GM04504 (cell line): ENCODE measurements around the gene DPP9.

Experiments
- DNase-seq: peaks from one replicate; pipeline ENCODE4 v3.0.0-alpha.2; 2012; ENCODE audit warnings: low read depth

DPP9 gene

DNA sequence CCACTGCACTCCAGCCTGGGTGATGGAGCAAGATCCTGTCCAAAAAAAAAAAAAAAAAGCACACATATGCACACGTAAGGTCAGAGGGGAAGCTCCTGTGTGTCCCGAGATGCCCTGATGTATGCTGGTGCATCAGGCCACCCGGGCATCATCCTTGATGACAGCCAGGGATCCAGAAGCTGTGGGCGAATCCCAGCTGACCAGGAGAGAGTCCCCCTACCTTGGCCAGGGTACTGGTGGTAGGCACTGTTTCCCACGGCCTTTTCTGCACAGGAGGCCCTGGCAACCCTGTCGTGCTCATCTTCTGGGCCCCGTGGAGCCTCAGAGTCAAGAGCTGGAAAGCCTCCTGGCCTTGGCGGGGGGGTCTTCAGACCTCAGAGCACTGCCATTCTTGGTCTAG is 67.5 kb downstream of the DPP9 start:
- no peak for DNase-seq

- no peak for DNase-seq
Observed at GRCh38 chr19:4654437-4655361, 68.9 kb downstream of the DPP9 start.

DNA sequence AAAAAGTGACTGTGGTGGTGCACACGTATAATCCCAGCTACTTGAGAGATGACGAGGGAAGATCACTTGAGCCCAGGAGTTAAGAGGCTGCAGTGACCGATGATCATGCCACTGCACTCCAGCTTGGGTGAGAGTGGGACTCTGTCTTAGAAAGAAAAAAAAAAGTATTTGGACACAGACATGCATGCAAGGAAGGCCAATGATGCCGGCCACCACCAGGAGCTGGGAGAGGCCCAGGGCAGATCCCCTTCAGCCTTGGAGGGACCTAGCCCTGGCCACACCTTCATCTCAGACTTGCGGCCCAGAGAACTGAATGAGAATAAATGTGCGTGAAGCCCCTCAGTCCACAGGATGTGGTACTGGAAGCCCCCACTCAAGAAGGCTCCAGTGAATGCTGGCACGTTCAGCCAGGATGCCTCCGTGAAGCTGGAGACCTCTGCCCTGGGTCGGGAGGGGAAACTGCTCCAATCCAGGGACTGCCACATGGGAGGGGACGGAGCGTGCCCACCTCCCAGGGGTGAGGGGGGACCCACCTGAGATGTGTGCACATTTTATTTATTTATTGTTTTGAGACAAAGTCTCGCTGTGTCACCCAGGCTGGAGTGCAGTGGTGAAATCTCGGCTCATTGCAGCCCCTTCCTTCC is 69.7 kb downstream of the DPP9 start:
- no peak for DNase-seq

- DNase-seq, result no peak
Observed at GRCh38 chr19:4652075-4652474, 71.6 kb downstream of the DPP9 start.

- no peak for DNase-seq
Observed at GRCh38 chr19:4650159-4650558, 73.5 kb downstream of the DPP9 start.

DNA sequence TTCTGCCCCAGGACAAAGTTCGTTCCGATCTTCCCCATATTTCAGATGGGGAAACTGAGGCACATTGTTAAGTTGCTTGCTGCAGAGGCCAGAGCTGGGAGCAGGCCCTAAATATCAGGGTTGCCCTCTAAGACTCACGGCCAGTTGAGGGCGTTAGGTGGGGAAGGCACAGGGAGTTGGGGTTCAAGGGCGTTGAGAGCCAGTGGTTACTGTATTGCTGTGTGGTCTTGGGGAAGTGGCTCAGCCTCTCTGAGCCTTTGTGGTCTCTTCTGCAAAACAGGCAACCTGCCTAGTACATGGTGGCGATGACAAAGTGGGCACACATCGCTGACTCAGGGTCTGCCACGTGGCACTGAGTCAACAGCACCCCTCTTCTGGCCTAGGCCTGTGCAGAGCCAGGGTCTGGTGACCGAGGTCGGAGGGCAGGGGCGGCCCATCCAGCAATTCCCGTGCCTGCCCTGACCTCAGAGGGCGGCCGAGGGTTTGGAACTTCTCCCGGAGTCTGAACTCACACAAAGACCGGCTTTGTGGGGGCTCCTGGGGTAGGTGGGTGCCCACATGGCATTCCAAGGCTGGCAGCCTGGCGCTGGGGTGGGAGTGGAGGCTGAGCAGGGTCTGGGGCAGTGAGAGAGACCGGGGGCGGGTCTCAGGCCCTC is 74.1 kb downstream of the DPP9 start:
- no peak for DNase-seq

DNA sequence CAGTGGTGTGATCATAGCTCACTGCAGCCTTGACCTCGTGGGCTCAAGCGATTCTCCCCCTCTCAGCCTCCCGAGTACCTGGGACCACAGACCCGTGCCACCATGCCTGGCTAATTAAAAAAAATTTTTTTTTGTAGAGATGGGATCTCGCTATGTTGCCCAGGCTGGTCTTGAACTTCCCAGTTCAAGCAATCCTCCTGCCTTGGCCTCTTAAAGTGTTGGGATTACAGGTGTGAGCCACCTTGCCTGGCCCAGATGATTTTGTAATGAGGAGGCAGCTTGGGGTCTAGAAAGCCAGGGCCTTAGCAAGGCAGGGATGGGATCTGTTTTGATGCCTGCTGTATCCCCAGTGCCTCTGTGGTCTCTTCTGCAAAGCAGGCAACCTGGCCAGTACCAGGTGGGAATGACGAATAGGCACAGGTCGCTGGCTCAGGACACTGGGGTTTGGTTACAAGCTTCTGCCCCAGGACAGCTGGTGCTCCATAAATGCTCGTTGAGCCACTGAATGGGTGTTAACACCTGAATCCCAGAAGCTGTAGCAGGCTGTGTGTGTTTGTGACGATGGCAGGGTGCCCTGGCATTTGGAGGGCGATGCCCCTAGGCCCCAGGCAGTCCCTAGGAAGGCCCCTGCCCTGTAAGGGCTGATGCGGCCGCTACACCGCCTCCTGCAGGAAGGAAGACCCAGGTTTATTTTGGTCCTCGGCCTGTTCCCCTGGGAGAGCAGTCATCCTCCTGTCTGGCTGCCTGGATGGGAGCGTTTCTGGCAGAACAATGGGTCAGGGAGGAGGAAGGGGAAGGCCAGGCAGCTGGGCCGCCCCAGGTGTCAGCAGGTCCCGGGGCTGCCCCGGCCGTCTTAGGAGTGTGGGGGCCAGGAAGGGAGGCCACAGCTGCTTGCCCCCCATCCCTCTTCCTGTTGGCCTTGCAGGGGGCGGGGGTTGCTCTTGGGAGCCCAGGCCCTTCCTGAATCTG is 75.7 kb downstream of the DPP9 start:
- DNase-seq, result no peak

DNA sequence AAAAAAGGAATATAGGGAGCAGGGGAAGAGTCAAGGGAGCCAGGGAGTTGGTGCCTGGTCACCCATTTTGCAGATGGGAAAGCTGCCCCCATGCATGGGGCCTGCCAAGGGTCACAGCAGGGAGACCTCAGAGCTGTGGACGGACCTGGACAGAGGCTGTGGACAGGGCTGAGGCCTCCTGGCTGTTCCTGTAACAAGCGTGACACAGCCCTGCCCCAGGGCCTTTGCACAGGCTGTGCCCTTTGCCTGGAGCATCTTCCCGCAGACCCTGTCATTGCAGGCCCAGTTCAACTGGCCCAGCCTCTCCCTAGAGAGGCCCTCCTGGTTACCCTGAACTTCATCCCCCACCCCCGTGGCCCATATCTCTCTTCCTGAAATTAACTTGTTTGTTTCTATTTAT is 77.9 kb downstream of the DPP9 start:
- no peak for DNase-seq

GRCh38 chr19:4642625-4643024 is 81.0 kb downstream of the DPP9 start:
- DNase-seq, result no peak

DNA sequence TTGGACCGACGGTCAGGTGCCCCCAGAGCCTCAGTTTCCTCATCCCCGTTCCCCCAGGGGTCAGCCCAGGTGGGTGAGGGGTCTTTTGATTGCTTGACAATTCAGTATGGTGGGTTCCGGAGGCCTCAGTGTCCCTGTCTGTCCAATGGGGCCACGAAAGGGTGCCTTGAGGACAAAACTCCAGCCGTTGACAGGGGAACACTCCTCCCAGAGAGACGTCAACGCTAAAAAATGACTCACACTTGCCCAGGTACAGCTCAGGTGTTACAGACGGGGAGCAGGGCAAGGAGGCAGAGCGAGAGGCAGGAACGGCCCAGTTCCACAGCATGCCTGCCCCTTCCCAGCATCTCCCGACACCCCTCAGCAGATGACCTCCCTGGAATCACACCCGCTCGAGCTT is 82.5 kb downstream of the DPP9 start:
- no peak for DNase-seq

GRCh38 chr19:4640247-4641000 is 83.2 kb downstream of the DPP9 start:
- DNase-seq, result no peak

DNA sequence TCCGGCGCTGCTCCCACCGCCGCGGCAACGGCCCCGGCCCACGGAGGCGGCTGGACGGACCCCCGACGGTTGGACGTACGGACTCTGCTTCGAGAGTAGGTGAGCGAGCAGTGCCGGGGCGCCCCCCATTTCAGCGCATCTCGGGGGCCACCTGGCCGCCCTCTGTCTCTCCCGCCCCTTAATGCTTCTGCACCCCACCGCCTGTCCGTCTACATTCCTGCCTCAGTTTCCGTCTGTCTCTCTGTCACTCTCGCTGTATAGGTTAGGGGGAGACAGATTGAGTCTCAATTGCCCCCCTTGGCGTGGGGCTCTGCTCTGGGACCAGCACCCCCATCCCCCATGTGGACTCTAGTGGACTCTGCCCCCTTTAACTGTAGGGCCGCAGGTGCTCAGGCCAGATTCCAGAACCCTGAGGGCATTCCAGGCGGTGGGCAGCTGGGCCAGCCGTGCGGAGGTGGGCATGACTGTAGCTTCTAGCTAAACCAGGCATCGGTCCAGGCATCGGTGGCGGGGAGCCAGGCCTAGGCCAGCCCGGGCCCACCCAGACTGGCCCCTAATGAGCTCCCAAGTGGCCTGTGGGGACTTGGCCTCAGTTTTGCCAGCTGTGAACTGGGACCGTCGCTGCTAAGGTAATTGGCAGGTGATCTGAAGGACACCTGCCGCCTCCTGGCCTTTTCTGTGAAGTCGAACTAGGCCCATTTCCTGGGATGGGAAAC is 84.0 kb downstream of the DPP9 start:
- no peak for DNase-seq

DNA sequence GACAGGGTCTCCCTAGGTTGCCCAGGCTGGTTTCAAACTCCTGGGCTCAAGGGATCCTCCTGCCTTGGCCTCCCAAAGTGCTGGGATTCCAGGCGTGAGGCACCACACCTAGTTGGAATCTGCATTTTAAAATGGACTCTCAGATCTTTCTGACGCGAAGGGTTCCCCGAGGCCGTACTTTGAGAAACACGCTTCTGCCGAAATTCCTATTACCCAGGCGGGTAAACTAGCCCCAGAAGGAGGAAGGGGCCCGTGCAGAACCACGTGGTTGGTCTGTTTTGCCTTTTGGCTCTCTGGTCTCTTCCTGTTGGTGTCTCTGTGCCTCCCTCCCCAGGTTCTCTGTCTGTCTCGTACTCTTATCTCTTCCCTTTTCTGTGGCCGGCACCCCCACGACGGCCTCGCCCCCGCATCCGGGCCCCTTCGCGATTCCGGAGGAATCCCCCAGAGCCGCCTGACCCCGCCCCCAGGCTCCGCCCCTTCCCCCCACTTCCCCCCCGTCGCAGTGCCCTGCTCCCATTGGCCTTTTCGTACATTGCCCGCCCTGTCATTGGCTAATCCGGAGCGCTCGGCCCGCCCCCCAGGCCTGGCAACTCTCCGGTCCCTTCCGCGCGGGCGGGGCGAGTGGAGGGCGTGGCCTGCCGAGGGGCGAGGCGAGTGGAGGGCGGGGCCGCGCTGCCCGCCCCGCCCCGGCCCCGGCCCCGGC is 84.7 kb downstream of the DPP9 start, which contains the start of gene TNFAIP8L1:
Gene TNFAIP8L1 (plus strand): TSS at position 689 of the 703 bp plus-strand sequence. CDS start 12,354 bp downstream, outside the sequence.
- peak; percentile 85 for DNase-seq

DNA sequence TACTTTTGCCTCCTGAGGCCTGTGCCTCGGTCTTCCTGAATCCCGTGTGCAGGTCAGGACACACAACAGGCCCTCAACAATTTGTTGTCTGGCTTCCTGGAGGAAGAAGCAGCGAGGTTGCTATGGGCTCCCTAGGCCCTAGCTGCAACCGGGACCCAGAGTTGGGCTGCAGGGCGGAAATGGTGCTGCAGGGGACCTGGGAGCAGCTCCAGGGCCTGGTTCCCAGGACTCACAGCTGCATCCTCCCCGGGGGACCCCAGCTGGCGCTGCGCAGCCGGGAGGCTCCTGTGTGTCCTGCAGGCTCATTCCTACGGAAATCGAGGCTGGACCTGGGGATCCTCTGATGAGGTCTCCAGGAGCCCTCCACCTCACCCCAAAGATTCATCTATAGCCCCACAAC is 85.3 kb downstream of the DPP9 start:
- DNase-seq, result no peak

DNA sequence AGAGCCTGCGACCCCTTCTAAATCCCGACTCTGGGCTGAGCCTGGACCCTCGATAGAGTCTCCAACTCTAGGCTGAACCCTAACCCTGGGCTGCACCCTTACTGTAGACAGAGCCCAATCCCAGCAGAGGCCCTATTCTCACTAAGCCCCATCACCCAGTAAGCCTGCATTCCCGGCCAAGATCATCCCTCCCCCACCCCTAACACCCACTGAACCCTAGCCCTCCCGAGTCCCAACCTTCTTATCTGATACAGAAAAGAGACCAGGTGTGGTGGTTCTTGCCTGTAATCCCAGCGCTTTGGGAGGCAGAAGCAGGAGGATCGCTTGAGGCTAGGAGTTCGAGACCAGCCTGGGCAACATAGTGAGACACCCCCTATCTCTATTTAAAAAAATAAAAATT is 86.9 kb downstream of the DPP9 start:
- no peak for DNase-seq

- no peak for DNase-seq
Observed at GRCh38 chr19:4636151-4636717, 87.4 kb downstream of the DPP9 start.

DNA sequence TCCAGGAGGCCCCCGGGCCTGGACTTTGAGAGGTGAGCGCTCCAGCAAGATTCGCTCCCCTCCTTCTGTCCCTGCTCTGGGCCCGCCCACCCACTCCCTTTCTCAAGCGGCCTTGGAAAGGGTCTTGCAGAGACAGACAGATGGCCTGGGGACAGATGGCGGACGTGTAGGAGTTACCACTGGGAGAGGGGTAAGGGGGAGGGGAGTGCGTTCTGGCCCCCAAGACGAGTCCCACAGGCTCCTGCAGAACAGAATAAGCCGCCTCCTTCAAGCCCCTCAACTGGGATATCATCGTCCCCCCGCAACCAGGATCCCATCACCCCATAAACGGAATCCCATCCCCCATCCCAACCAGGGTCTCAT is 87.9 kb downstream of the DPP9 start:
- DNase-seq, result no peak

- DNase-seq, result peak; percentile 41
Observed at GRCh38 chr19:4633140-4633967, 90.3 kb downstream of the DPP9 start.
